Measurements from ENCODE around the gene EFNB3.
A peak's percentile ranks its signal among the peaks of the same experiment; 100 is the strongest.

The EFNB3 gene, protein sequence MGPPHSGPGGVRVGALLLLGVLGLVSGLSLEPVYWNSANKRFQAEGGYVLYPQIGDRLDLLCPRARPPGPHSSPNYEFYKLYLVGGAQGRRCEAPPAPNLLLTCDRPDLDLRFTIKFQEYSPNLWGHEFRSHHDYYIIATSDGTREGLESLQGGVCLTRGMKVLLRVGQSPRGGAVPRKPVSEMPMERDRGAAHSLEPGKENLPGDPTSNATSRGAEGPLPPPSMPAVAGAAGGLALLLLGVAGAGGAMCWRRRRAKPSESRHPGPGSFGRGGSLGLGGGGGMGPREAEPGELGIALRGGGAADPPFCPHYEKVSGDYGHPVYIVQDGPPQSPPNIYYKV

DNA sequence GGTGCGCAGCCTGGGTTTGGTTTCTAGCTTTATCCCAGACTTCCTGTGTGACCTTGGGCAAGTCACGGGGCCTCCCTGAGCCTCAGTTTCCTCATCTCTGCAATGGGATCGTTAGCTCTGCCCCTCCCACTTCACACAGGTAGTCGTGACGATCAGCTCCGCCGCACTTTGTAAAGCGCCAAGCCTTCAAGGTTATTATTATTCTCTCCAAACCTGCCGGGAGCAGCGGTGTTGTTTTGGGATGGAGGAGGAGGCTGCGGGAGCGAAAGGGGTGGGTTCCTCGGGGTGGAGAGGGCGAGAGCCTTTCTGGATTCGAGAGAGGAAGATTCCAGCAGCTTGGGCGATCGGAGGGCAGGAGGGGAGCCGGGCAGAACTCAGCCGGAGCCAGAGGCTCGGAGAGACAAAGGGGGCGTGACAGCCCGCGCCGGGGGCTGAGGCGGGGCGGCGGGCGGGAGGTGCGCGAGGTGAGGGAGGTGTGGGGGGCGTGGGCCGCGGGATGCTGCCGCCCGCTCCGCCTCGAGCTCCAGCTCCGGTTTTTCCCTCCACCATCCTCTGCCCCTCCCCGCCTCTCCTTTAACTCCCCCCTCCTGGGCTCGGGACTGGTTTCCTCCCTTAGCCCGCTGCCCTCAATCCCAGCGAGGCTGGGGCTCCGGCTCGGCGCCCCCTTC is at the start of gene EFNB3:
Gene EFNB3 (plus strand): TSS at position 602 of the 668 bp plus-strand sequence. CDS start 397 bp downstream, outside the sequence.
- Histone ChIP-seq H4K20me1 (peaks cover 62% of the 10 kb centered on the region), H3K4me2 (peak within 1 kb of the TSS; percentile 73), H3K4me1 (peaks cover 21% of the 10 kb centered on the region), H3K9ac (no peak within 1 kb of the TSS), H3K36me3 (peaks cover 37% of the 10 kb centered on the region), H3K27ac (no peak within 1 kb of the TSS), H3K27me3 (peaks cover 60% of the 10 kb centered on the region), H3K4me3 (peak within 1 kb of the TSS; percentile 59), H3K9me3 (no peaks in the 10 kb centered on the region)
- TF ChIP-seq Cebpa-rat (IDR thresholded peaks at IDR 0.05), result no peak

DNA sequence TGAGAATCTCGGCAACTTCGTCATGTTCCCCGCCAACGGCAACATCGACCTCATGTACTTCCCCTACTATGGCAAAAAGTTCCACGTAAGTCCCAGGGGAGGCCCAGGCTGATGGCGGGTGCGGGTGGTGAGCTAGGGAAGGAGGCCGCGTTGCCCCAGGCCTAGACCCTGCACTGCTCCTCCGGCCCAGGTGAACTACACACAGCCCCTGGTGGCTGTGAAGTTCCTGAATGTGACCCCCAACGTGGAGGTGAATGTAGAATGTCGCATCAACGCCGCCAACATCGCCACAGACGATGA is 49.5 kb upstream of the EFNB3 start:
- no peak overlapping the region for H3K4me3 ChIP-seq

GRCh38 chr17:7656958-7657609 is 47.9 kb upstream of the EFNB3 start:
- H4K20me1 ChIP-seq, result peaks cover 12% of the 10 kb centered on the region; the same call in 1 of the 2 replicates
- no peak overlapping the region for H3K4me2 ChIP-seq
- no peak overlapping the region for H3K9ac ChIP-seq
- H3K27ac ChIP-seq, result no peak overlapping the region
- H3K36me3 ChIP-seq, result no peaks in the 10 kb centered on the region
- TF ChIP-seq Cebpa-rat (IDR thresholded peaks at IDR 0.05), result no peak
- no peaks in the 10 kb centered on the region for H3K9me3 ChIP-seq
- peaks cover 11% of the 10 kb centered on the region for H3K4me1 ChIP-seq
- H3K4me3 ChIP-seq, result no peak overlapping the region
- peaks cover 33% of the 10 kb centered on the region for H3K27me3 ChIP-seq

More for the DNA sequence above, 49.5 kb upstream of the EFNB3 start:
- Histone ChIP-seq H3K36me3 (no peaks in the 10 kb centered on the region), H3K4me1 (peaks cover 23% of the 10 kb centered on the region), H3K27me3 (peaks cover 49% of the 10 kb centered on the region), H4K20me1 (peaks cover 25% of the 10 kb centered on the region), H3K9me3 (no peaks in the 10 kb centered on the region), H3K9ac (no peak overlapping the region), H3K27ac (no peak overlapping the region), H3K4me2 (peak overlapping the region; percentile 55)
- TF ChIP-seq Cebpa-rat (IDR thresholded peaks at IDR 0.05), result no peak

GRCh38 chr17:7667656-7668406 is 37.2 kb upstream of the EFNB3 start:
- H3K27me3 ChIP-seq, result no peaks in the 10 kb centered on the region
- H3K4me1 ChIP-seq, result no peaks in the 10 kb centered on the region
- peaks cover 38% of the 10 kb centered on the region for H4K20me1 ChIP-seq
- H3K36me3 ChIP-seq, result peaks cover 78% of the 10 kb centered on the region
- no peak overlapping the region for H3K27ac ChIP-seq
- H3K4me3 ChIP-seq, result no peak overlapping the region
- H3K9me3 ChIP-seq, result no peaks in the 10 kb centered on the region
- no peak overlapping the region for H3K4me2 ChIP-seq
- H3K9ac ChIP-seq, result no peak overlapping the region
- no peak for TF ChIP-seq Cebpa-rat (IDR thresholded peaks at IDR 0.05)

DNA sequence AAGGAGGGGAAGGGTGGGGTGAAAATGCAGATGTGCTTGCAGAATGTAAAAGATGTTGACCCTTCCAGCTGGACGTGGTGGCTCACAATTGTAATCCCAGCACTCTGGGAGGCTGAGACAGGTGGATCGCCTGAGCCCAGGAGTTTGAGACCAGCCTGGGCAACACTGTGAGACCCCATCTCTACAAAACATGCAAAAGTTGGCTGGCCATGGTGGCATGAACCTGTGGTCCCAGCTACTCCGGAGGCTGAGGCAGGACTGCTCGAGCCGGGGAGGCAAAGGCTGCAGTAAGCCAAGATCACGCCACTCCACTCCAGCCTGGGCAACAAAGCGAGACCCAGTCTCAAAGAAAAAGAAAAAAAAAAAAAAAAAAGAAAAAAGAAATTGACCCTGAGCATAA is 36.5 kb upstream of the EFNB3 start:
- TF ChIP-seq Cebpa-rat (IDR thresholded peaks at IDR 0.05), result no peak
- no peak overlapping the region for H3K27ac ChIP-seq
- peaks cover 38% of the 10 kb centered on the region for H4K20me1 ChIP-seq
- no peak overlapping the region for H3K4me3 ChIP-seq
- peaks cover 3% of the 10 kb centered on the region for H3K9me3 ChIP-seq
- no peak overlapping the region for H3K9ac ChIP-seq
- no peak overlapping the region for H3K4me2 ChIP-seq
- H3K27me3 ChIP-seq, result no peaks in the 10 kb centered on the region
- H3K4me1 ChIP-seq, result no peaks in the 10 kb centered on the region
- peaks cover 85% of the 10 kb centered on the region for H3K36me3 ChIP-seq

DNA sequence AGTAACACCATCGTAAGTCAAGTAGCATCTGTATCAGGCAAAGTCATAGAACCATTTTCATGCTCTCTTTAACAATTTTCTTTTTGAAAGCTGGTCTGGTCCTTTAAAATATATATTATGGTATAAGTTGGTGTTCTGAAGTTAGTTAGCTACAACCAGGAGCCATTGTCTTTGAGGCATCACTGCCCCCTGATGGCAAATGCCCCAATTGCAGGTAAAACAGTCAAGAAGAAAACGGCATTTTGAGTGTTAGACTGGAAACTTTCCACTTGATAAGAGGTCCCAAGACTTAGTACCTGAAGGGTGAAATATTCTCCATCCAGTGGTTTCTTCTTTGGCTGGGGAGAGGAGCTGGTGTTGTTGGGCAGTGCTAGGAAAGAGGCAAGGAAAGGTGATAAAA is 31.8 kb upstream of the EFNB3 start:
- peaks cover 22% of the 10 kb centered on the region for H3K9me3 ChIP-seq
- no peak for TF ChIP-seq Cebpa-rat (IDR thresholded peaks at IDR 0.05)
- H4K20me1 ChIP-seq, result peaks cover 59% of the 10 kb centered on the region
- H3K4me1 ChIP-seq, result no peaks in the 10 kb centered on the region
- no peak overlapping the region for H3K27ac ChIP-seq
- H3K27me3 ChIP-seq, result no peaks in the 10 kb centered on the region
- H3K36me3 ChIP-seq, result peaks cover 98% of the 10 kb centered on the region
- no peak overlapping the region for H3K9ac ChIP-seq
- H3K4me2 ChIP-seq, result no peak overlapping the region
- no peak overlapping the region for H3K4me3 ChIP-seq

DNA sequence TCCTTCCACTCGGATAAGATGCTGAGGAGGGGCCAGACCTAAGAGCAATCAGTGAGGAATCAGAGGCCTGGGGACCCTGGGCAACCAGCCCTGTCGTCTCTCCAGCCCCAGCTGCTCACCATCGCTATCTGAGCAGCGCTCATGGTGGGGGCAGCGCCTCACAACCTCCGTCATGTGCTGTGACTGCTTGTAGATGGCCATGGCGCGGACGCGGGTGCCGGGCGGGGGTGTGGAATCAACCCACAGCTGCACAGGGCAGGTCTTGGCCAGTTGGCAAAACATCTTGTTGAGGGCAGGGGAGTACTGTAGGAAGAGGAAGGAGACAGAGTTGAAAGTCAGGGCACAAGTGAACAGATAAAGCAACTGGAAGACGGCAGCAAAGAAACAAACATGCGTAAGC is 30.1 kb upstream of the EFNB3 start:
- no peak overlapping the region for H3K4me2 ChIP-seq
- no peak for TF ChIP-seq Cebpa-rat (IDR thresholded peaks at IDR 0.05)
- peaks cover 22% of the 10 kb centered on the region for H3K9me3 ChIP-seq
- no peak overlapping the region for H3K9ac ChIP-seq
- no peak overlapping the region for H3K4me3 ChIP-seq
- peaks cover 62% of the 10 kb centered on the region for H4K20me1 ChIP-seq
- H3K27ac ChIP-seq, result no peak overlapping the region
- no peaks in the 10 kb centered on the region for H3K4me1 ChIP-seq
- H3K36me3 ChIP-seq, result peaks cover 98% of the 10 kb centered on the region
- H3K27me3 ChIP-seq, result no peaks in the 10 kb centered on the region

DNA sequence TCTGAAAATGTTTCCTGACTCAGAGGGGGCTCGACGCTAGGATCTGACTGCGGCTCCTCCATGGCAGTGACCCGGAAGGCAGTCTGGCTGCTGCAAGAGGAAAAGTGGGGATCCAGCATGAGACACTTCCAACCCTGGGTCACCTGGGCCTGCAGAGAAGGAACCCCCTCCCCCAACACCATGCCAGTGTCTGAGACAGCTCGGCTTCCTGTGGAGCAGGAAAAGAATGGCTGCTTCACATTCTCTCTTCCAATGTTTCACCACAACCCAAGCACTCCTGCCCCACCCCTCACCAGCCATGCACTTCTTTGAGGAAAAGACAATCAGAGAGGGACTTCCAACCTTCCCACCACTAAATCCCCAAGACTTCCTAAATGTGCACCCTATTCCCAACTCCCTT is 28.5 kb upstream of the EFNB3 start:
- Histone ChIP-seq H3K27me3 (no peaks in the 10 kb centered on the region), H3K4me2 (no peak overlapping the region), H4K20me1 (peaks cover 72% of the 10 kb centered on the region), H3K9ac (no peak overlapping the region), H3K4me1 (no peaks in the 10 kb centered on the region), H3K27ac (no peak overlapping the region), H3K36me3 (peaks cover 85% of the 10 kb centered on the region), H3K4me3 (no peak overlapping the region), H3K9me3 (peaks cover 22% of the 10 kb centered on the region)
- no peak for TF ChIP-seq Cebpa-rat (IDR thresholded peaks at IDR 0.05)

DNA sequence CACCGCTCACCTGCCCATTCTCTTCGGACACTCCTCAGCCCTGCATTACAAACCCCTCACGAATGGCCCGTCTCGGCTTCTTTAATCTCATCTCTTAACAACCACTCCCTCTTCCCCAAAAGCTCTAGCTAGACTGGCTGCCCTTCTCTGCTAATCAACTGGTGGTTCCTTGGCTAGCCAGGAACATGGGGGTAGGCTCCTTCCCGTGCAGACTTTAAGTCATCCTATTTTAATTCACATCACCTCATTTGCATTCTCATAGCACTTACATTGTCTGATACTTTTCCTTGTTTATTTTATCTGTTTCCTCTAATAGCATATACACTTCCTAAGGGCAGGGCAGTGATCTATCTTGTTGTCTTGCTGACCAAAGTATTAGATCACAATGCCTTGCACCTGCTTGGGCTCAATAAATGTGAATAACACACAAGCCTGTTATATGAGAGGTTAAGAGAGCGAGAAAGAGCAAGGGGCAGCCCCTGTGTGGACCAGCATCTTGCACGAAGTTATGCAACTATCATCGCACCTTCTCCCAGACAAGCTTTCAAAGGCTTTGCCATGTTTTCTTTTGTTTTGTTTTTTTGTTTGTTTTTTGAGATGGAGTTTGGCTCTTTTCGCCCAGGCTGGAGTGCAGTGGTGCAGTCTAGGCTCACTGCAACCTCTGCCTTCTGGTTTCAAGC is 27.5 kb upstream of the EFNB3 start:
- peaks cover 79% of the 10 kb centered on the region for H3K36me3 ChIP-seq
- H3K9me3 ChIP-seq, result peaks cover 22% of the 10 kb centered on the region
- no peaks in the 10 kb centered on the region for H3K27me3 ChIP-seq
- H3K4me1 ChIP-seq, result no peaks in the 10 kb centered on the region
- no peak overlapping the region for H3K4me2 ChIP-seq
- H3K4me3 ChIP-seq, result no peak overlapping the region
- peaks cover 82% of the 10 kb centered on the region for H4K20me1 ChIP-seq
- TF ChIP-seq Cebpa-rat (IDR thresholded peaks at IDR 0.05), result no peak
- H3K9ac ChIP-seq, result 0 out of 2 replicates have a peak overlapping the region, but pooled peaks have one; percentile 4
- H3K27ac ChIP-seq, result no peak overlapping the region

Data from BLaER1 (cell line).